Hepatocyte (in vitro differentiated cells): ENCODE measurements around the gene PDZRN4.

Experiments used
- CTCF ChIP-seq: fragments of 200-600 bp; sonication (generic); IDR thresholded peaks from 2 replicates; pipeline ENCODE4 v1.5.1; 2016; ENCODE audit warnings: antibody characterized with exemption, mild to moderate bottlenecking; ENCODE audit not compliant: poor library complexity
- EZH2 ChIP-seq: fragments of 200-600 bp; sonication (generic); IDR thresholded peaks from 2 replicates; pipeline ENCODE4 v1.6.1; 2016; ENCODE audit warnings: antibody characterized with exemption, mild to moderate bottlenecking, borderline replicate concordance

- no peak for TF ChIP-seq EZH2
- no peak for TF ChIP-seq CTCF
These were observed 370.6 kb downstream of the PDZRN4 start for GRCh38 chr12:41558671-41559070.
